ENCODE results near the gene CAMKK2.

Gene CAMKK2

GRCh38 chr12:121191151-121191550 lies 105.4 kb downstream of the CAMKK2 start:
- no peak for DNase-seq (ENCODE audit: low spot score)

DNA sequence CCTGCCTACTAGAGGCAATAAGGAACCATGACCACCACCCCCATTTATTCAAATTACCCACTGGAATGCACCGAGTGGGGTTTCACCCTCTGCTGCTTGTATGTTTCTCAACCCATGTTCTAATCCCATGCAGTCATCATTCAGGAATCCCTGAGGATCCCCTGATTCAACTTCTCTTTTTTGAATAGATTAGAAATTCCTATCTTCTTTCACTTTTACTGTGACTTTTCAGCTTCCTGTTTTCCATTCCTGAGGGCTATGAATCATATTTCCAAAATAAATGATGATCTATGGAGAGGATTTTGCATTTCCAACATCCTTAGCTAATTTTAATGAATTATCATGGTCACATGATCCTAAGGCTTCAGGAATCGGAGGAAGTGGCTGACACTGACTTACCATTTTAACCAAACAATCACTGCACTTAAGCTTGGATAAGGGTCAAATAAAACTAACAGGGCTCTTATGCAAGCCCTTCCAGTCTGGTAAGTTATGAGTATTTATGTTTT lies 105.9 kb downstream of the CAMKK2 start:
- peak; percentile 94 for DNase-seq (ENCODE audit: low spot score)

DNA sequence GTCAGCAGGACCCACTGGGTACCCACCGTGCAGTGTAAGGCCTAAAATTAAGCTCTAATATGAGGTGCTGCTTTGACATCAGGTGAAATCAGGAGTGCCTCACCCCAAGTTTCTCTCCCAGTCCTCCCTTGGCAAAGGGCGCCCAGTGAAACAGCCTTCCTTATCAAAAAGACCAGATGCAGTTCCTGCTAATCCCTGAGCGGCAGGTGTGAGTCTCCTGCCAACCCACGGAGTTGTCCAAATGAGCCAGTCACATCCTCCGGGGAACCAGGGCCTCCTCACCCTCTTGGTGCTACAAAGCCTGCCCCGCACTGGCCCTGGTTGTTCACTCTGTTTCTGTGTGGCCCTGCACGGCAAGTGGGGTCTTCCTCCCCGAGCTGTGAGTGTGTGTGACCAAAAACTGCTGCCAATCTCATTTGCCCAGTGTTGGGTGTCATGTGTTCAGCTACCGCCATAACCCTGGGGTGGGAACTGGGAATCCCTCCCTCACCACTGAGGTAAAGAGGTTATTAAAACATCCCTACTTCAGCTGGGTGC lies 106.8 kb downstream of the CAMKK2 start:
- no peak for DNase-seq (ENCODE audit: low spot score)

- DNase-seq (ENCODE audit: low spot score) = no peak
These were observed 107.4 kb downstream of the CAMKK2 start for GRCh38 chr12:121189131-121189530.

GRCh38 chr12:121188227-121188626 lies 108.3 kb downstream of the CAMKK2 start:
- no peak for DNase-seq (ENCODE audit: low spot score)

All from hepatic stellate cell (primary cell).